GM18511 (cell line): Measurements from ENCODE around the gene SLN.
"Not testable (repeated sequence)": the region's sequence is repeated elsewhere in the genome, so short reads cannot be mapped to it uniquely, and the experiment has no call there.

Experiments used
- ATAC-seq: cut with Tn5 transposase; IDR thresholded peaks from one replicate; pipeline ENCODE4 v1.9.1; 2021; ENCODE audit warnings: mild to moderate bottlenecking, moderate library complexity; ENCODE audit not compliant: unreplicated experiment

Gene SLN

GRCh38 chr11:107711861-107712755 is at the start of gene SLN:
TSS of gene SLN (minus strand) at chr11:107712056.
- no peak for ATAC-seq

GRCh38 chr11:107758719-107759355 is 47.0 kb upstream of the SLN start:
- ATAC-seq = not testable (repeated sequence)

DNA sequence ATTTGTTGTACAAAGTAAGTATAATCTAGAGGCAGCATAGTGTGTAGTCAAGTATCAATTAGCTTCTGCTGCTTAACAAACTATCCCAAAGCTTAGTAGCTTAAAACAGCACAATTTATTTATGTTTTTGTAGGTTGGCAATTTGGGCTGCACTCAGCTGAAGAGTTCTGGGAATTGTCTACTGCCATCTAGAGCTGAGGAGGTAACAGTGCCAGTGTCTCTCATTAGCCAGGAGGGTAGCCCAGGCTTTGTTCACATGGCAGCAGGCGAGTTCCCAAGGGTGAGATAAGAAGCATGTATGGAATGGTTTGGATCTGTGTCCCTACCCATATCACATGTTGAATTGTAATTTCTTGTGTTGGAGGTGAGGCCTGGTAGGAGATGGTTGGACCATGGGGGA is 45.8 kb upstream of the SLN start:
- no peak for ATAC-seq

DNA sequence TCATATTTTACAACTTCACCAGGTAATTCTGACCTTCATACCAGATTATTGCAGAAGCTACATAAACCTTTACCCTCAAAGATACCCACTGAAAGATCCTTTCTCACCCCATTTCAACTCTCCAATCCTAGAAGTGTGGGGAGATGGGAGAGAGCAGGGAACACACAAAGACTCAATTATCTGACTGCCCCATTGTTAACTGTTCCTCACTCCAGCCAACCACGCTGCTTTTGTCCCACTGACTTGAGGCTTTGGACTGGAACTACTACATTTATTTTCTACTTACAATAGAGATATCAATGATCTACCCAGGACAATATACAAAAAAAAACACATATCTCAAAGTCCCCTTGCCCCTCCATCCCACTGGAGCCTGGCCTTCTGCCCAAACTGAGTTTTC is 44.7 kb upstream of the SLN start:
- no peak for ATAC-seq

DNA sequence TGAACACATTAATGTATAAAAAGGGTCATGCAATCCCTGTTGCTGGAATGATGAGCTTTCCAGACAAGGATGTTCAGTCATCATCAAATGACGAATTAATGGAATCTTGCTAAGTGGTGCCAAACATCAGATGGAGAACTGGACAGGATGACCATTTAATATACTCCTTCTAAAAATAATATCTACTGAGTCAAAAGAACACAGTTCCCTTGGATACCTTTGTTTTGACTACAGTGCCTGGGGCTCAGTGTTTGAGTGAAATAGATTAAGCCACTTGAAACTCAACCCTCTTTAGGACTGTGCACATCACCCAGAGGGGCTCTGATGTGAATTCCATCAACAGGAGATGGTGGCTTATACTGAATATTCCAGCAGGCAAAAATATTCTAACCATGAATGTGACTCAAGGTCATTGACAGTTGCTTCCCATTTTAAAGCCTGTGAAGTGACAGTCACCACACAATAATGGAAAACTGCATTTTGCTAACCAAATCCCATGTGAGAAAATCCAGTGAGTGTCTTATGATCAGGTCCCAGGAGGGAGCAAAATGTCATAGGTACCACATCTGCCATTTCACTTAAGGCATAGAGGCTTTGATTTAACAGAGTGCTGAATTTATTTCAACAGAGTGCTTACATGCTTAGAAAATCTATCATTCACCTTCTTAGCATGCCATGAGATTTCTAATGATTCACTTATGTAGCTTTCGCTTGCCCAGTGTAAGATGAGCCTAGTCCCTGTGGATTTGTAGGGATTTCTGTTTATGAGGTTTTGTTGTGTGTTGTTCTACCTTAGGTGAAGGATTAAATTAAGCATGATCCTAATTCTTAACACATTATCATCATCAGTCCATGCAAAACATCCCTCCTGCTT is 41.3 kb upstream of the SLN start:
- no peak for ATAC-seq

- ATAC-seq = no peak
These were observed 40.7 kb upstream of the SLN start for GRCh38 chr11:107752508-107752907.

- no peak for ATAC-seq
These were observed 39.2 kb upstream of the SLN start for GRCh38 chr11:107751082-107751481.

DNA sequence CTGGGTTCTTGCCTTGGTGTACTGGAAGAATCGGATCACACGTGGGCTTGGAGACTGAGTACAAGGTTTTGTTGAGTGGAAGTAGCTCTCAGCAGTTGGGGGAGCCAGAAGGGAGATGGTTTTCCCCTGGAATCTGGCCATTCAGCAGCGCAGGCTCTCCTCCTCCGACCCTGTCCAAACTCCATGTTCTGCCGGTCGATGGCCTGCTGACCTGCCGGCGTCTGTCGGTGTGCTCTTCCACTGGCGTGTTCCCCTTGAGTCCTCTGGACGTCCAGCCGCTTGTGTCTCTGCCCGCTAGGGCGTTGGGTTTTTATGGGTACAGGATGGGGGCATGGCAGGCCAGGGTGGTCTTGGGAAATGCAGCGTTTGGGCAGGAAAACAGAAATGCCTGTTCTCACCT is 38.5 kb upstream of the SLN start:
- ATAC-seq = no peak

DNA sequence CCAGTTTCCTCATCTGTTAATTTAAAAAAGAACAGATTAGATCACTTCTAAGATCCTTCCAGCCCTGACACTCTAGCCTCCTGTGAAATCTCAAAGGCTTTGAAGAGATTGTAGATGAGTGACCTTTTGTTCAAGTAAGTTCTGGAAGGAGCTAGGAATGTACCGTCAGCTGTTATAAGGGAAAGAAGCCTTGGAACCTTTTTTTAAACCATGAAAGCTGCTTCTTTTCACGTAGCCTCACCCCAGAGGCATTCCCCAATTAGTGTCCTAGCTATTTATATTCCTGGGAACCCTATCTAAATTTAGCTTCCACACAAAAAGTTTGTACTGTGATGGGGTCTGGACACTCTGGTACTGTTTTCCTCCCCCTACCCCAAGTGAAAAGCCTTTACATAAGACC is 35.8 kb upstream of the SLN start:
- no peak for ATAC-seq

DNA sequence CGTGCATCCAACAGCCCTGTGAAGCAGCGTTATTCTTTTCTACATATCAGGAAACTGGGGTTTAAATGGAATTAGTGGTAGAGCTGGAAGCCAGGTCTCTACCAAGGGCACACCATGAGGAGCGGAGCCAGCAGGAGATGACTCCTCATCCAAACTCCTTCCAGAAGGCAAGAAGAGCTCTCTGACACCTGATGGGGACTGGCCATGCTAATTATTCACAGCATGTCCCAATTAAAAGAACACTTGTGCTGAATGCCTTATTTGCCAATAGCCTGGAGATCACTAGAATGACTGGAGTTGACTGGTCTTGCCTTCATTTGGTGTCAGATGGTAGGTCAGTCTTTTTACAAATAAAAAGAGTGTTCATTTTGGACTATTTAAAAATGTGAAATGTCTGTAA is 32.9 kb upstream of the SLN start:
- no peak for ATAC-seq

DNA sequence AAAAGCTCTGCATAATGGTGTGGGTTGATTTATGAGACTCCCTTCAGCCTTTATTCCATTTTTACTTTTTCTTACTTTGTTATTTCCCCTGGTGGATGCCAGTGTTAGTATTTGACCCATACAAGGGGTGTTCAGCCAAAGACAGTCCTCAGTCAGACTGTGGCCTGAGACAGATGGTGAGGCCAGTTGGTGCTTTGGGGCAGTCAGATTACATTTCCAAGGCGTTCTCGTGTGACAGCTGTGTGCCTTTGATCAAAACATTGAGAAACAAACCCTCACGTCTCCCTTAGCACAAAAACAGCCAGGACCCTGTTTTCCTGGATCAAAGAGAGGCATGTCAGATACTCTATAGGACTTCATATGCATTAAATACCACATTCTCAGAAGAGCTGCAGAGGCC is 31.3 kb upstream of the SLN start:
- no peak for ATAC-seq

DNA sequence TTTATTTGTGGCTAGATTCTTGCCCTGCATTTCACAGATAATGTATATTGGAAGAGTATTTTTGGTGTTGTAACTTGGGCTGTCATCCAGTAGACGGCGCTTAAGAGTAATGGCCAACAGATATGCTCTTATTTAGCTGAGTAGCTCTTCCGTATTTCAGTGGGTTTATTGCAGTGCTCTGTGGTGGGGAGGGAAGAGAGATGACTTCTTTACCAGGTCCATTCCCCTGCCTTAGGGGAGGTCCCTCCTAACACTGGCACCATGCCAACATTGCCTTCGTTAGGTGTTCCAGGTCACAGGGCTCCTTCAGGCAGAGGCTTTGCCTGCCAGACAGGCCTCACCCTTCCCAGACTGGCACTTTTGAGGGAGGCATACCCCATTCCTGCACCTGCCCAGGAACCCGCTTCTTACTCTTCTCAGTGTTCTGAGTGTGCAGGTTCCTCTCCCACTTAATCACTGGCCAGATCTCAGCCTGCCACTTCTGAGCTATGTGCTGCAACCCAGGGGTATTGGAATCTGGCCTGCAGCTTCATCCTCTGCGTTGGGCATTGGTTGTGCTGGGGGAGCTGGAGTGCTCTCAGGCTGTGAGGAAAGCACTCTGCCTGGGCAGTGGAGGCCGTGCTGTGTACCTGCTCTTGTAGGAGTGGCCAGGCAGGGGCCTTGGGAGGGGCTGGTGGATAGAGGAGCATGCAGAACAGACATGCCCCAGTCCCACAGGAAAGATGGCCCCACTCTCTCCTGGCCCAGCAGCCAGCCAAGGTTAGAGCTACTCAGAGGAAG is 29.4 kb upstream of the SLN start:
- ATAC-seq = peak; percentile 95

- no peak for ATAC-seq
These were observed 28.4 kb upstream of the SLN start for GRCh38 chr11:107740271-107740670.

DNA sequence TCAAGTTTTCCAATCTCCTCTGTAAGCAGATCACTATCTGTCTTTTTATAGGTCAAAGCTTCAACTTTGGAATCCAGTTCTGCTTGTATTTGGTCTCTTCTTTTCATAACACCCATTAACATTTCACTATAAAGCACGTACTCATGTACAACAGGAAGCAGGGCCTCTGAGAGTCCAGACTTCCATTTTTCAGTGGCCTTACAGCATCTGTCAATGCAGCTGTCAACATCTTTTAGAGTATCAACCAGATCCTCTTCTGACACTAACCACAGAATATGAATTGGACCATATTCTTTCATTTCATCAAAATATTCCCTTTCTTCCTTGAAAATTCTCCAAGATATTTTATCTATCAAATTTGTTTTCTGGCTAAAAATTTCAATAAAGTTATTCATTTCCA is 24.7 kb upstream of the SLN start:
- no peak for ATAC-seq

DNA sequence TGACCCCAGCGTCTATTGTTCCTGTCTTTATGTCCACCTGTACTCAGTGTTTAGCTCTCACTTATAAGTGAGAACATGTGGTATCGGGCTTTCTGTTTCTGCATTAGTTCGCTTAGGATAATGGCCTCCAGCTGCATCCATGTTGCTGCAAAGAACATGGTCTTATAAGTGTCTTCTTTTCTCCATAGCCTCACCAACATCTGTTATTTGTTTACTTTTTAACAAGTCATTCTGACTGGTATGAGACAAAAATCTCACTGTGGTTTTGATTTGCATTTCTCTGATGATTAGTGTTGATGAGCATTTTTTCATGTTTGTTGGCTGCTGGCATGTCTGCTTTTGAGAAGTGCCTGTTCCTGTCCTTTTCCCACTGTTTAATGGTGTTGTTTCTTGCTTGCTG is 21.7 kb upstream of the SLN start:
- ATAC-seq = no peak

- ATAC-seq = no peak
These were observed 20.8 kb upstream of the SLN start for GRCh38 chr11:107732689-107733051.

DNA sequence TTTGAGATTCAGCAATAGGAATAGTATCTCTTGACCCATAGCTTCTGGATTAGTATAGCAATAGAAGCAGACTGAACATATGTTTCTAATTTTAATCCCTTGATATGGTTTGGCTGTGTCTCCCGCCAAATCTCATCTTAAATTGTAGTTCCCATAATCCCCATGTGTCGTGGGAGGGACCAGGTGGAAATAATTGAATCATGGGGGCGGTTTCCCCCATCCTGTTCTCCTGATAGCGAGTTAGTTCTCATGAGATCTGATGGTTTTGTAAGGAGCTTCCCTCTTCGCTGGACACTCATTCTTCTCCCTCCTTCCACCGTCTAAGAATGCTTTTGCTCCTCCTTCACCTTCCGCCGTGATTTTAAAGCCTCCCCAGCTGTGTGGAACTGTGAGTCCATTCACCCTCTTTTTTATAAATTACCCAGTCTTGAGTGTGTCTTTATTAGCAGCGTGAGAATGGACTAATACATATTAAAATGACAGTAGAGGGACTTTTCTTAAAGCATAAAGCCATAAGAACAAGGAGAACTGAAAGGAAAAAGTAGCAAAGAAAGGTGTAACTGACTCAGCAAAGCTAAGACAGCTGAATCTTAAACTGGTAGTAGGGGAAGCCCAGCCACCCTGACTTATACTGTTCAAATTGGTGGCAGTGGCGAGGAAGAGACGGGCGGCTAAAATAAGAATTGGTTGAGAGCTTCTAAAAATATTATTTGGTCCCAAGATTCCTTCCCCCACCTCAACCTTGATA is 20.3 kb upstream of the SLN start:
- no peak for ATAC-seq

- ATAC-seq = no peak
These were observed 10.8 kb upstream of the SLN start for GRCh38 chr11:107722662-107723061.

GRCh38 chr11:107721207-107721606 is 9.4 kb upstream of the SLN start:
- ATAC-seq = no peak

- ATAC-seq = no peak
These were observed 8.5 kb upstream of the SLN start for GRCh38 chr11:107720303-107720774.
